Sciatic nerve (tissue), 2 donors: Measurements from ENCODE around the gene STK39. TPM values are rescaled to one million over a fixed set of nuclear protein-coding genes. Genes with fewer than 3 reads are reported as not detected.

Experiments
- ATAC-seq: fragments of 200-7000 bp; cut with Tn5 transposase; one replicate; pipeline ENCODE4 v1.9.1; 2020; ENCODE audit warnings: mild to moderate bottlenecking, moderate library complexity
- DNase-seq: peaks from one replicate; pipeline ENCODE4 v3.0.0-alpha.2; 2020; ENCODE audit warnings: low spot score
- intact Hi-C: fragments of 100-400 bp; cut with DNase I; formaldehyde crosslinking; loops from one replicate; pipeline ENCODE4 v1.14.2; 2022
- total RNA-seq: library from RNA; stranded (reverse); fragmentation: NEBNext Ultra II Directional; extraction: Animal tissue kit (Norgen Biotek cat#: 25700); gene quantifications from one replicate; pipeline ENCODE4 v1.2.1, GENCODE V29; 2021
- donor health status: DM: no; HTN: no; CAD: no.
- donor health status: DM: no; HTN: no; CAD: no.

Gene STK39
- total RNA-seq, 1 donor from 2014 or later, result 19.0 TPM

GRCh38 chr2:168212866-168213265 lies 34.5 kb downstream of the STK39 start:
- ATAC-seq (no peak), DNase-seq (no peak)
- intact Hi-C loops, result no loop called here

GRCh38 chr2:168212167-168212566 lies 35.2 kb downstream of the STK39 start:
- intact Hi-C loops, result no loop called here
- DNase-seq (no peak), ATAC-seq (no peak)

GRCh38 chr2:168211664-168212163 lies 35.7 kb downstream of the STK39 start:
- intact Hi-C loops, result no loop called here
- ATAC-seq, result no peak

GRCh38 chr2:168210895-168211570 lies 36.4 kb downstream of the STK39 start:
- intact Hi-C loops, result no loop called here
- ATAC-seq (peak; percentile 82), DNase-seq (no peak)

More at GRCh38 chr2:168211664-168212163, 35.7 kb downstream of the STK39 start:
- DNase-seq, result no peak

- no peak for ATAC-seq
- intact Hi-C loops, result no loop called here
- no peak for DNase-seq
Measured at GRCh38 chr2:168210216-168210894, 37.0 kb downstream of the STK39 start.

- intact Hi-C loops, result no loop called here
- no peak for ATAC-seq
Measured at GRCh38 chr2:168208652-168209051, 38.7 kb downstream of the STK39 start.

GRCh38 chr2:168207851-168208250 lies 39.5 kb downstream of the STK39 start:
- DNase-seq (no peak), ATAC-seq (no peak)
- intact Hi-C loops, result no loop called here

More at GRCh38 chr2:168208652-168209051, 38.7 kb downstream of the STK39 start:
- DNase-seq, result no peak

GRCh38 chr2:168203762-168204693 lies 43.4 kb downstream of the STK39 start:
- intact Hi-C loops, result no loop called here
- ATAC-seq (no peak), DNase-seq (no peak)

GRCh38 chr2:168201584-168202116 lies 45.7 kb downstream of the STK39 start:
- intact Hi-C loops, result no loop called here
- DNase-seq, result no peak
- peak; percentile 81 for ATAC-seq

- DNase-seq (no peak), ATAC-seq (peak; percentile 51)
- intact Hi-C loops, result no loop called here
Measured at GRCh38 chr2:168200930-168201583, 46.3 kb downstream of the STK39 start.

- ATAC-seq (no peak), DNase-seq (no peak)
- intact Hi-C loops, result no loop called here
Measured at GRCh38 chr2:168198476-168199207, 48.8 kb downstream of the STK39 start.

GRCh38 chr2:168196764-168197180 lies 50.6 kb downstream of the STK39 start:
- intact Hi-C loops, result no loop called here
- DNase-seq (no peak), ATAC-seq (no peak)

- DNase-seq (no peak), ATAC-seq (no peak)
- intact Hi-C loops, result no loop called here
Measured at GRCh38 chr2:168194784-168195522, 52.4 kb downstream of the STK39 start.

- intact Hi-C loops, result no loop called here
- ATAC-seq (no peak), DNase-seq (no peak)
Measured at GRCh38 chr2:168192839-168193616, 54.4 kb downstream of the STK39 start.

GRCh38 chr2:168191955-168192785 lies 55.2 kb downstream of the STK39 start:
- DNase-seq (no peak), ATAC-seq (peak; percentile 69)
- intact Hi-C loops, result no loop called here
